Endothelial cell of umbilical vein (primary cell): ENCODE data around the gene HOXA10. TPM values are rescaled to one million over a fixed set of nuclear protein-coding genes. Genes with fewer than 3 reads are reported as not detected.
A peak's percentile ranks its signal among the peaks of the same experiment; 100 is the strongest.

ENCODE experiments used
- BruUV-seq: library from RNA; stranded (reverse); fragments of 400-500 nt; replicated peaks from 2 replicates; lab custom pipeline; 2021; lab: Mats Ljungman, UMichigan
- CTCF ChIA-PET: fragments of 300-600, 350-600 bp; sonication (Branson Sonifier 250); formaldehyde crosslinking; loops from one replicate; lab custom pipeline; 2021; ENCODE audit warnings: antibody characterized with exemption, inconsistent platforms; lab: Charles Lee
- POLR2A ChIA-PET: fragments of 300-600, 350-600 bp; sonication (Branson Sonifier 250); formaldehyde crosslinking; loops from one replicate; lab custom pipeline; 2021; ENCODE audit warnings: antibody characterized with exemption, inconsistent platforms; lab: Charles Lee
- DNase-seq: peaks from one replicate; pipeline ENCODE4 v3.0.0-alpha.2; 2011; ENCODE audit warnings: low read depth, low spot score
- FAIRE-seq: peaks from 2 replicates; lab custom pipeline; 2011; peaks lifted over from hg19 to GRCh38; lab: Jason Lieb, UNC
- H2AFZ ChIP-seq: 2 replicates; pipeline ENCODE4 v1.6.0; 2012; ENCODE audit warnings: low read depth, low read length, control low read depth, inconsistent platforms
- H3K27ac ChIP-seq: 2 replicates; pipeline ENCODE4 v1.5.1; 2011; ENCODE audit warnings: low read depth, mild to moderate bottlenecking, control low read depth, low read length, moderate library complexity; ENCODE audit not compliant: insufficient read depth
- H3K27me3 ChIP-seq, 2 experiments: 2 replicates each; pipeline versions ENCODE4 v1.6.0 to v1.6.1; 2011; ENCODE audit warnings: low read length in 2 of 2, mixed read lengths in 1 of 2; ENCODE audit not compliant: control insufficient read depth in 2 of 2, insufficient read depth in 2 of 2
- H3K36me3 ChIP-seq, 2 experiments: 2 replicates in 1 of 2; 3 replicates in 1 of 2; pipeline ENCODE4 v1.5.1; 2011; ENCODE audit warnings: low read length in 2 of 2, mild to moderate bottlenecking in 1 of 2, moderate library complexity in 1 of 2; ENCODE audit not compliant: control insufficient read depth in 2 of 2, insufficient read depth in 2 of 2; ENCODE audit errors: extremely low read depth in 1 of 2
- H3K4me1 ChIP-seq: 3 replicates; pipeline ENCODE4 v1.5.1; 2011; ENCODE audit warnings: mild to moderate bottlenecking, low read length; ENCODE audit not compliant: control insufficient read depth, insufficient read depth; ENCODE audit errors: extremely low read depth
- H3K4me2 ChIP-seq: 2 replicates; pipeline ENCODE4 v1.6.1; 2011; ENCODE audit warnings: low read length, control low read depth, mixed read lengths; ENCODE audit not compliant: insufficient read depth
- H3K4me3 ChIP-seq, 3 experiments: fragments of 200-600 bp in 1 of 3; sonication (generic), shearing (Covaris generic) in 1 of 3; replicated peaks in 1 of 3; 2 replicates each; pipeline ENCODE4 v1.5.1; 2011 to 2016; ENCODE audit warnings: control low read depth in 3 of 3, low read length in 3 of 3, mild to moderate bottlenecking in 2 of 3, inconsistent platforms in 1 of 3, low read depth in 1 of 3, moderate library complexity in 1 of 3; ENCODE audit not compliant: insufficient read depth in 1 of 3
- H3K79me2 ChIP-seq: 2 replicates; pipeline ENCODE4 v1.6.0; 2012; ENCODE audit warnings: low read length, inconsistent platforms; ENCODE audit not compliant: control insufficient read depth, insufficient read depth
- H3K9ac ChIP-seq: replicated peaks from 2 replicates; pipeline ENCODE3; 2011; ENCODE audit warnings: low read length, control low read depth; ENCODE audit not compliant: insufficient read depth; ENCODE audit errors: extremely low read depth
- H3K9me1 ChIP-seq: replicated peaks from 3 replicates; pipeline ENCODE4 v1.6.0; 2011; ENCODE audit warnings: mild to moderate bottlenecking, low read length; ENCODE audit not compliant: control insufficient read depth, insufficient read depth; ENCODE audit errors: extremely low read depth
- H3K9me3 ChIP-seq: replicated peaks from 2 replicates; pipeline ENCODE4 v1.5.1; 2012; ENCODE audit warnings: low read length, inconsistent platforms; ENCODE audit not compliant: control insufficient read depth, insufficient read depth
- H4K20me1 ChIP-seq: replicated peaks from 2 replicates; pipeline ENCODE3; 2011; ENCODE audit warnings: mild to moderate bottlenecking, low read length; ENCODE audit not compliant: control insufficient read depth, insufficient read depth; ENCODE audit errors: extremely low read depth
- CTCF ChIP-seq, 2 donors: IDR thresholded peaks; 1 replicate in 1 of 2; 2 replicates in 1 of 2; pipeline ENCODE4 v1.5.1; 2011; ENCODE audit warnings: low read length in 2 of 2, mild to moderate bottlenecking in 2 of 2, moderate library complexity in 2 of 2, control low read depth in 1 of 2, inconsistent platforms in 1 of 2, low read depth in 1 of 2; ENCODE audit not compliant: insufficient read depth in 1 of 2; ENCODE audit errors: extremely low read depth in 1 of 2
- EZH2 ChIP-seq: IDR thresholded peaks from 2 replicates; pipeline ENCODE4 v1.6.1; 2012; ENCODE audit warnings: borderline replicate concordance, low read depth, mild to moderate bottlenecking, moderate library complexity, low read length, inconsistent platforms; ENCODE audit not compliant: severe bottlenecking
- FOS ChIP-seq: IDR thresholded peaks from 2 replicates; pipeline ENCODE4 v1.6.1; 2011; ENCODE audit warnings: mild to moderate bottlenecking, low read length, moderate library complexity, borderline replicate concordance; ENCODE audit not compliant: insufficient read depth
- GATA2 ChIP-seq: IDR thresholded peaks from 2 replicates; pipeline ENCODE4 v1.7.0; 2011; ENCODE audit warnings: low read depth, mild to moderate bottlenecking, moderate library complexity, mixed read lengths, low read length; ENCODE audit not compliant: insufficient read length, insufficient read depth
- JUN ChIP-seq: IDR thresholded peaks from 2 replicates; pipeline ENCODE4 v1.6.1; 2011; ENCODE audit warnings: borderline replicate concordance, low read depth; ENCODE audit not compliant: insufficient read length, insufficient read depth
- MAX ChIP-seq: IDR thresholded peaks from 2 replicates; pipeline ENCODE4 v1.6.1; 2011; ENCODE audit not compliant: insufficient read depth, insufficient read length
- MYC ChIP-seq: IDR thresholded peaks from one replicate; pipeline ENCODE4 v1.6.1; 2011; ENCODE audit warnings: mild to moderate bottlenecking, low read depth, low read length
- POLR2A ChIP-seq: IDR thresholded peaks from 2 replicates; pipeline ENCODE4 v1.6.1; 2012; ENCODE audit warnings: low read depth, mild to moderate bottlenecking, control low read depth, low read length
- POLR2AphosphoS5 ChIP-seq: IDR thresholded peaks from 2 replicates; pipeline ENCODE4 v1.6.1; 2012; ENCODE audit warnings: low read depth, mild to moderate bottlenecking, control low read depth, low read length, moderate library complexity; ENCODE audit not compliant: insufficient read depth
- dilution Hi-C: fragments of 300-500 bp; cut with MboI; formaldehyde crosslinking; loops from one replicate; pipeline ENCODE4 v1.15.0; 2019; ENCODE audit warnings: low sequenced_read_pairs; ENCODE audit not compliant: extremely low pct_ligation_motif_present
- intact Hi-C: fragments of 100-400 bp; cut with micrococcal nuclease; formaldehyde crosslinking; loops from one replicate; pipeline ENCODE4 v1.10.0; 2022
- polyA plus RNA-seq, 4 experiments: library from polyadenylated mRNA; depleted of rRNA in 3 of 4; stranded (reverse) in 3 of 4; unstranded in 1 of 4; fragments of >200 nt; gene quantifications; 2 replicates each; pipeline versions ENCODE4 v1.2.1 to v1.2.3, GENCODE V29; 2011 to 2012; ENCODE audit warnings: missing spikeins in 1 of 4
- total RNA-seq: library from RNA; stranded (reverse); gene quantifications from 2 replicates; pipeline ENCODE4 v1.2.3, GENCODE V29; 2021

Gene HOXA10
- total and polyA plus RNA-seq, 2 donors (not counting 3 experiments of a cell fraction or from before 2014, with no cell fraction given), result 24.4 to 30.3 TPM

DNA sequence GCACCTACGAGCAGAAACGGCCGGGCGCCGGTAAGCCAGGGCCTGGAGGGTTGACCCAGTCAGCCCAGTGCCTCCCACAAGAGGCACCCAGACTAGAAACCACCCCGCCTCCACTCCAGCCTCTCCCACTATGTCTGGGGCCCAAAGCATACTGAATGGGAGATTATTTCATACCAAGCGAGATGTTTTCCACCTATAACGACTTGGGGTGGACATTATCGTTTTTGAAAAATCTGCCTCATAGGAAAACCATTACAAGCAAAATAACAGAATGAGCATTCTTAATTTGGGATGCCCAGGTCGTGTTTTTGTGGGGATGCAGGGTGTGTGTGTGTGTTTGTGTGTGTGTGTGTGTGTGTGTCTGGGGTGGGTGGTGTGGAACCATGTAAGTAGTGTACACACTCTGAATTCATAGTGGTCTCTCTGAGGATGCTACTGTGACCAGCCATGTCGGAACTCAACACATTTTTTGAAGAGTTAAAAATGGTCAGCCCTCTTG is 28.2 kb downstream of the HOXA10 start:
- Histone ChIP-seq H4K20me1 (no peaks in the 10 kb centered on the region), H3K27me3 (no peaks in the 10 kb centered on the region), H3K79me2 (peaks cover 97% of the 10 kb centered on the region), H3K4me2 (peak overlapping the region; percentile 76), H3K36me3 (peaks cover 0 to 19% of the 10 kb centered on the region in 2 experiments), H3K9me1 (no peaks in the 10 kb centered on the region), H3K9ac (peak overlapping the region; percentile 47), H3K4me3 (peak overlapping the region in 2 of 3 experiments; percentile 18 to 50), H2AFZ (no peak overlapping the region), H3K27ac (peak overlapping the region; percentile 64), H3K9me3 (no peaks in the 10 kb centered on the region), H3K4me1 (peaks cover 68% of the 10 kb centered on the region)
- no peak for DNase-seq
- dilution Hi-C loops, result no loop called here
- intact Hi-C loops, result no loop called here
- CTCF ChIA-PET, result interaction anchor here (0.8 to 7.0 kb wide), 12 partner anchors 9 to 777 kb away, joined by 3 to 72 read pairs (median 18); partner anchors contain the start of gene HOXA7
- TF ChIP-seq CTCF (IDR thresholded peaks at IDR 0.05; ENCODE audit: extremely low read depth in 1 of 2, insufficient read depth in 1 of 2, low read depth in 1 of 2, low read length in 2 of 2) (no peak), GATA2 (no peak), POLR2AphosphoS5 (no peak), EZH2 (no peak), FOS (no peak), MYC (no peak), MAX (no peak), POLR2A (no peak), JUN (no peak)
- no TSS peak for BruUV-seq
- POLR2A ChIA-PET, result interaction anchor here (0.6 to 1.6 kb wide), 2 partner anchors 15 to 238 kb away, joined by 4 read pairs; no protein-coding TSS in a partner anchor
- FAIRE-seq, result no peak
